A673 (cell line): ENCODE results near the gene GBP2.

Source experiments
- EZH2 ChIP-seq: fragments of 200-600 bp; sonication (generic); IDR thresholded peaks from 2 replicates; pipeline ENCODE4 v1.6.1; 2017; ENCODE audit warnings: borderline replicate concordance, low read depth, mild to moderate bottlenecking, mixed read lengths, antibody characterized with exemption, low read length; ENCODE audit not compliant: poor library complexity, severe bottlenecking
- TF ChIP-seq, protein P1 (sequence below): fragments of 300-800, 200-600 bp; sonication (generic); conservative IDR thresholded peaks from 2 replicates; pipeline ENCODE4 v1.5.1; 2017; ENCODE audit warnings: low read depth, mild to moderate bottlenecking, antibody characterized with exemption, low read length, moderate library complexity, mixed read lengths

DNA sequence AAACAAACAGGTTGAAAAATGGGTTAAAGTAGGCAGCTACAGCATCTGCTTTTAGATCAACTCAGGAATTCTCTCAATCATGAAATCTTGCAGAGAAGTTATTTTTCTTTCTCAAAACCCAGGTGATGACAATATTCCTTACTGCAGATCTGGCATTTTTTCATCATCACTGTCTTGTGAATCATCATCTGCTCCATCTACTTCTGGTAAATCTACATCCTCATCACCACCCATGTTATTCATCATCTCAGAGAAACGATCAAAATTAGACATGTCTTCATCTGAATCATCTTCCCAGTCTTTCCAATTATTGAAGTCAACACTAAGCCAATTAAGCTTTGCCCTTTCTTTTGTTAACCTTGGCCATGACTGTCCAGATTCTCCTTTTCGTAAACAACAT is 21.8 kb downstream of the GBP2 start:
- TF ChIP-seq, protein P1, sequence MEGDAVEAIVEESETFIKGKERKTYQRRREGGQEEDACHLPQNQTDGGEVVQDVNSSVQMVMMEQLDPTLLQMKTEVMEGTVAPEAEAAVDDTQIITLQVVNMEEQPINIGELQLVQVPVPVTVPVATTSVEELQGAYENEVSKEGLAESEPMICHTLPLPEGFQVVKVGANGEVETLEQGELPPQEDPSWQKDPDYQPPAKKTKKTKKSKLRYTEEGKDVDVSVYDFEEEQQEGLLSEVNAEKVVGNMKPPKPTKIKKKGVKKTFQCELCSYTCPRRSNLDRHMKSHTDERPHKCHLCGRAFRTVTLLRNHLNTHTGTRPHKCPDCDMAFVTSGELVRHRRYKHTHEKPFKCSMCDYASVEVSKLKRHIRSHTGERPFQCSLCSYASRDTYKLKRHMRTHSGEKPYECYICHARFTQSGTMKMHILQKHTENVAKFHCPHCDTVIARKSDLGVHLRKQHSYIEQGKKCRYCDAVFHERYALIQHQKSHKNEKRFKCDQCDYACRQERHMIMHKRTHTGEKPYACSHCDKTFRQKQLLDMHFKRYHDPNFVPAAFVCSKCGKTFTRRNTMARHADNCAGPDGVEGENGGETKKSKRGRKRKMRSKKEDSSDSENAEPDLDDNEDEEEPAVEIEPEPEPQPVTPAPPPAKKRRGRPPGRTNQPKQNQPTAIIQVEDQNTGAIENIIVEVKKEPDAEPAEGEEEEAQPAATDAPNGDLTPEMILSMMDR, result no peak
- no peak for TF ChIP-seq EZH2
